GM12801 (cell line): Measurements from ENCODE around the gene ITIH5.

ENCODE experiments used
- TF ChIP-seq, protein P1 (sequence below): IDR thresholded peaks from one replicate; pipeline ENCODE4 v1.5.1; 2011; ENCODE audit warnings: control low read depth; ENCODE audit not compliant: insufficient read length; ENCODE audit errors: extremely low read depth

ITIH5 gene

DNA sequence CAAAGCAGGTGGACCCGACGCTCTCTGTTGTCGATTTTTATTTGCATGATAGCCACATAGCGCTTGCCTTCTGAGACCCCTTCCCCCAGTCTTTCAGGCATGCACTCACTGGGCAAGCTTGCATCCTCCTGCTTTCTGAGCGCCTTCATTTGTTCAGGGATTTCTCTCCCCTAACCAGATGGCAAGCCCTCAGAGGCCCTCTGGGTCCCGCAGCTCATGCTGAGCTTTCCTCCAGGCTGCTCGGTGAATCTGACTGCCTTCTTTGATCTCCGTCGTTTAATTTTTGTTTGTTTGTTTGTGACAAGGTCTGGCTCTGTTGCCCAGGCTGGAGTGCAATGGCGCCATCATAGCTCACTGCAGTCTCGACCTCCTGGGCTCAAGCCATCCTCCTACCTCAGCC is 58.8 kb downstream of the ITIH5 start:
- TF ChIP-seq, protein P1, sequence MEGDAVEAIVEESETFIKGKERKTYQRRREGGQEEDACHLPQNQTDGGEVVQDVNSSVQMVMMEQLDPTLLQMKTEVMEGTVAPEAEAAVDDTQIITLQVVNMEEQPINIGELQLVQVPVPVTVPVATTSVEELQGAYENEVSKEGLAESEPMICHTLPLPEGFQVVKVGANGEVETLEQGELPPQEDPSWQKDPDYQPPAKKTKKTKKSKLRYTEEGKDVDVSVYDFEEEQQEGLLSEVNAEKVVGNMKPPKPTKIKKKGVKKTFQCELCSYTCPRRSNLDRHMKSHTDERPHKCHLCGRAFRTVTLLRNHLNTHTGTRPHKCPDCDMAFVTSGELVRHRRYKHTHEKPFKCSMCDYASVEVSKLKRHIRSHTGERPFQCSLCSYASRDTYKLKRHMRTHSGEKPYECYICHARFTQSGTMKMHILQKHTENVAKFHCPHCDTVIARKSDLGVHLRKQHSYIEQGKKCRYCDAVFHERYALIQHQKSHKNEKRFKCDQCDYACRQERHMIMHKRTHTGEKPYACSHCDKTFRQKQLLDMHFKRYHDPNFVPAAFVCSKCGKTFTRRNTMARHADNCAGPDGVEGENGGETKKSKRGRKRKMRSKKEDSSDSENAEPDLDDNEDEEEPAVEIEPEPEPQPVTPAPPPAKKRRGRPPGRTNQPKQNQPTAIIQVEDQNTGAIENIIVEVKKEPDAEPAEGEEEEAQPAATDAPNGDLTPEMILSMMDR: no peak

DNA sequence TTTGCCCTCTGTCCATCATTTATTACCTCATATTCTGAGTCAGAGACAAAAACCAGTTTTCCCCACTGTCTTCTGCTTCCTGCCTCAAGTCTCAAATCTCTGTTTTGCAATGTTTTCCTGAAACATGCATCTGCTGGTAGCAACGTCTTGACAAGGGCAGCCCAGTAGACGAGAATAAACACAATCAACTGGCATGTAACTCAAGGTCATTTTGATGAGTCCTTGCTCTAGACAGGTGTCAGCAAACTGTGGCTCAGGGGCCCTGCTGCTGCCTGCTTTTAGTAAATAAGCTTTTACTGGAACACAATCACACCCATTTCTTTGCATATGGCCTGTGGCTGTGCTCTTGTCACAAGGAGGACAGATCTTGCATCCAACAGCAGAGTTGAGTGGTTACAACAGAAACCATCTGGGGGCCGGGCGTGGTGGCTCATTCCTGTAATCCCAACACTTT is 59.8 kb downstream of the ITIH5 start:
- TF ChIP-seq, protein P1: no peak

DNA sequence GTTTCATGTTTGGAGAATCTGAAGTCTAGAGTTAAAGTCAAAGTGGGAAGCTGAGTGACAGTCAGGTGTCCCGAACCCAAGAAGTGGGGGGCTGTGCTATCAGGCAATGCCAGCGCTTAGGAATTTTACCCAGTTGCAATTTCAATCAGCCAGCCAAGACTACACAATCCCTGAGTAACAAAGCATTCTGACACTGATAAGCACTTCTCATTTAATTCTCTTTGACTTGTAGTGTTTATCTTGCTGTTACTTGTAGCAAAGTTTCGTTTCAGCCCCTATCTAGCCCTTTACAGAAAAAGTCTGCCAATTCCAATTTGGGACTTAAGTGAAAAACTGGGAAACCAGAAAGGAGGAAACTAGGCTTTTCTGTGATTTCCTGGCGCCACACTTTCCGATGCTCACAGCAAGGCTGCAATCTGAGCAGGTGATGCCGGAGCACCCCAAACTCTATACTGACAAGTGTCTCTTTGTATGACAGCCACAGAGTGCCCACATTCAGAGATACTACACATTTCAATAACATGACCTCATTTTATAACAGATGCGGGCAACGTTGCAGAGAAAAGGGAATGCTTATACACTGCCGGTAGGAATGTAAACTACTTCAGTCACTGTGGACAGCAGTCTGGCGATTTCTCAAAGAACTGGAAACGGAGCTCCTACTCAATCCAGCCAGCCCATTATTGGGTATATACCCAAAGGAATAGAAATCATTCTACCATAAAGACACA is 61.0 kb downstream of the ITIH5 start:
- TF ChIP-seq, protein P1: no peak

DNA sequence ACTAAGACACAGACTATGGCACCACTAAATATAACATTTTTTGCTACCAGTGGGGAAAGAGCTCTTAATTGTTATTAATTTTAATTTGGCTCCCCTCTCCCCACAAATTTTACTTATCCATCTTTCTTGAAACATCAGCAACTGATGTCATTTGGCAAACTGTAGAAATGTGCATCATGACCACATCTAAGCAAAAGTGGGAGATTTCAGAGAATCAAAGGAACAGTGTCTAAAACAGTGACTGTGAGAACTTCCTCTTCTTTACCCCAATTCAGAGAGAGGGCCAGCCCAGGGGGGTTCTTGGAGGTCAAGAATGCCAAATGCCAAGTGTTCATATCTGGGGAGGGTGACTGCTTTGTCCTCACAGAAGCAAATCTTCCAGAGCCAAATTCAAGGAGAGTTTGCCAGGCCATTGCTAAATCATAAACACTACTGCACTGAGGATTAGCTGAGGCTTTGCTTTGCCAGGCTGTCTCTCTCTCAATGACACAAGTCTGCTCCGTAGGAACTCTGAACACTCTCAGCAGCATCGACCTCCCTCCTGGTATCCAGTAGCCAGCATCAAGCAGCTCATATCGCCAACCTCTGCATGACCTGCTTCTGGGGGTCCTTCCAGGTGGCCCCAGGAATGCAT is 65.6 kb downstream of the ITIH5 start:
- TF ChIP-seq, protein P1: no peak

DNA sequence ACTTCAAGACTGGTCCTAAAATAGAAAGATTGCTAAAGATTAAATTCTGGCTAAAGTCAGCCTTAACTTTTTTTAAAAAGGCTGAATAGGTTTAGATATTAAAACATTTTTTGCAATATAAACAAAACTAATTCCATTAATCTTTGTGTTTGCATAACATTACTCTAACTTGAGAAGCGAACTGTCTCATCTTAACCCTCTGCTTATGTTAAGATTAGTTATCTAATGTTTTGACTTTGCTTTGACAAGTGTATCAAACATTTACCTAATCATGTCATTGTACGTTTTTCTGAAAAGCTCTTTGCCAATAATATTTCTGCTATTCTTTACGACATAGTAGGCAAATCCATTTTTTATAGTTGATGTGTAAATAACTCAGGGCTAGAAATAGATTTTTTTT is 68.0 kb downstream of the ITIH5 start:
- TF ChIP-seq, protein P1: no peak

DNA sequence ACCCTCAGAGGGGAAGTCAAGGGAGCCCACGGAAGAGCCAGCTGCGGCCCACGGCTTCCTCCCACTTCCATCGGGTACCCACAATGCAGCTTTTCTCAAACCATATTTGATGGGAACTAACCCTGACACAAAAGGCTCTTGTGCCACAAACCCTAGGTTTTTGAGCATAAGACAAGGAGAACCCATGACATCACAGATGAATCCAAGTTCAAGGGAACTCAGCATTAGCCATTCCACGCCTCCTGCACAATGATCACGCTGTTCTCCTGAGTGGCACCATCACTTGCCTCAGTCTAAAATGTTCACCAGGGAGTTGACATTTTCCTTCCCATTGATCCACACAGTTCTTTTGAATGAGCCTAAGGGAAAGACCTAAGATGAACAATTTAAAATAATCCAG is 70.4 kb downstream of the ITIH5 start:
- TF ChIP-seq, protein P1: no peak

DNA sequence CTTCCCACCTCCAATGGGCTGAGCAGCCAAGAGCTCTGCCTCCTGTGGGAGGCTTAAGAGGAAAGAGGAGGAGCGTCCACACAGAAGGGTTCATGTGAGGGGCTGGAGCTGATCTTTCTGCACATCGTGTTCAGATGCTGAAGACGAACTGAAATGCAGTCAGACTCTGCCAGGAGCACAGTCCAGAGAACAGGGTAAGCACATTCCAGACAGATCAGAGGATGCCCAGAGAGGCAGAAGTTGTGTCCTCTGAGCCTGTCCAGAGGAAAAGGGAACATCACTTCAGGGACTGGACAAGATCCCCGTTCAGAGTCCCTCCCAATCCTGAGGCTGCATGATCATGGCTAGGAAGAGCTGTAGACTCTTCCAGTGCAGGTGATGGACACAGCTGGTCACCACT is 72.9 kb downstream of the ITIH5 start:
- TF ChIP-seq, protein P1: no peak
